Activated naive CD4-positive, alpha-beta T cell treated with anti-CD3 and anti-CD28 coated beads, Interleukin-2, amount 10 ng/mL, durations not matched to agents 7 days and 5 days (primary cell): ENCODE measurements around the gene BAAT.
A peak's percentile ranks its signal among the peaks of the same experiment; 100 is the strongest.
"Not testable (repeated sequence)": the region's sequence is repeated elsewhere in the genome, so short reads cannot be mapped to it uniquely, and the experiment has no call there.

Experiments used
- CTCF ChIA-PET: fragments of 350-600 bp; sonication (Branson Sonifier 250); formaldehyde crosslinking; loops from one replicate; lab custom pipeline; 2021; ENCODE audit warnings: antibody characterized with exemption; lab: Charles Lee
- DNase-seq: peaks from one replicate; pipeline ENCODE4 v3.0.0-alpha.2; 2020
- H3K27ac Mint-ChIP-seq: one replicate; pipeline ENCODE4 v1.8.0; 2021; ENCODE audit warnings: mild to moderate bottlenecking, moderate library complexity, mixed read lengths
- H3K27me3 Mint-ChIP-seq: one replicate; pipeline ENCODE4 v1.8.0; 2021; ENCODE audit warnings: mild to moderate bottlenecking, mixed read lengths
- H3K36me3 Mint-ChIP-seq: one replicate; pipeline ENCODE4 v1.8.0; 2021; ENCODE audit warnings: mixed read lengths
- H3K4me1 Mint-ChIP-seq: one replicate; pipeline ENCODE4 v1.8.0; 2021; ENCODE audit warnings: mixed read lengths
- H3K4me3 Mint-ChIP-seq: one replicate; pipeline ENCODE4 v1.8.0; 2021; ENCODE audit warnings: mild to moderate bottlenecking, moderate library complexity, mixed read lengths
- H3K9me3 Mint-ChIP-seq: one replicate; pipeline ENCODE4 v1.8.0; 2021; ENCODE audit warnings: mixed read lengths

The BAAT gene

DNA sequence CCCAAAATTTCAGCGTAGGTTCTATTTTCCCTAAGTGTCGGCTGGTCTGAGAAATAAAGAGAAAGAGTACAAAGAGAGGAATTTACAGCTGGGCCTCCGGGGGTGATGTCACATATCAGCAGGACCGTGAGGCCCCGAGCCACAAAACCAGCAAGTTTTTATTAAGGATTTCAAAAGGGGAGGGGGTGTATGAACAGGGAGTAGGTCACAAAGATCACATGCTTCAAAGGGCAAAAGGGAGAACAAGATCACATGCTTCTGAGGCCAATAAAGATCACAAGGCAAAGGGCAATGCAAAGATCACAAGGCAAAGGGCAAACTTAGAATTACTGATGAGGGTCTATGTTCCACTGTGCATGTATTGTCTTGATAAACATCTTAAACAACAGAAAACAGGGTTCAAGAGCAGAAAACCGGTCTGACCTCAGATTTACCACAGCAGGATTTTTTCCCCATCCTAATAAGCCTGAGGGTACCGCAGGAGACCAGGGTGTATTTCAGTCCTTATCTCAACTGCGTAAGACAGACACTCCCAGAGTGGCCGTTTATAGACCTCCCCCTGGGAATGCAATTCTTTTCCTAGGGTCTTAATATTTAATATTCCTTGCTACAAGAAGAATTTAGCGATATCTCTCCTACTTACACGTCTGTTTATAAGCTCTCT, at the start of gene BAAT:
Gene BAAT (minus strand): TSS at position 134 of the 664 bp plus-strand sequence. CDS start 13,602 bp downstream, outside the sequence.
- peaks cover 25% of the 10 kb centered on the region for H3K36me3 Mint-ChIP-seq
- H3K27ac Mint-ChIP-seq, H3K4me3 Mint-ChIP-seq, H3K27me3 Mint-ChIP-seq, H3K4me1 Mint-ChIP-seq, CTCF ChIA-PET, DNase-seq: not testable (repeated sequence)
- peaks cover 13% of the 10 kb centered on the region for H3K9me3 Mint-ChIP-seq

DNA sequence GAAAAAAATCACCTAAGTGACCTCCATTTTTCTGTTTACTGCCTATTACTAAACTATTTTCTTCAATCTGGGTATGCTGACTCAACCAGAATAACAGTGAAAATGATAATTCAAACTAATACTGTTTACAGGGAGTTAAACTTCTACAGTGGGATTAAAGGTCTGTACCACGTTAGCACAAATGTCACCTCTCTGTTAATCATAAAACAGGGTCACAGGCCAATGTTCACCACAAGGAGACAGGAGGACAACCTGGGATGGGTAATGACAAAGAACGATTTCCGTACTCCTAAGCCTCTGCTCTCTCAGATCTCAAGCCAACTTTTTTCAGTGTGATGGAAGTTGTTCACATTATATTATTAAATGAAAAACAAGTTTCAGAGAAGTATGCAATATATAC, 48.4 kb upstream of the BAAT start:
- H3K27ac Mint-ChIP-seq: no peak overlapping the region
- no peaks in the 10 kb centered on the region for H3K9me3 Mint-ChIP-seq
- no peaks in the 10 kb centered on the region for H3K4me1 Mint-ChIP-seq
- DNase-seq: no peak
- CTCF ChIA-PET: no interaction called here
- H3K27me3 Mint-ChIP-seq: peaks cover 17% of the 10 kb centered on the region
- no peaks in the 10 kb centered on the region for H3K36me3 Mint-ChIP-seq
- no peak overlapping the region for H3K4me3 Mint-ChIP-seq

DNA sequence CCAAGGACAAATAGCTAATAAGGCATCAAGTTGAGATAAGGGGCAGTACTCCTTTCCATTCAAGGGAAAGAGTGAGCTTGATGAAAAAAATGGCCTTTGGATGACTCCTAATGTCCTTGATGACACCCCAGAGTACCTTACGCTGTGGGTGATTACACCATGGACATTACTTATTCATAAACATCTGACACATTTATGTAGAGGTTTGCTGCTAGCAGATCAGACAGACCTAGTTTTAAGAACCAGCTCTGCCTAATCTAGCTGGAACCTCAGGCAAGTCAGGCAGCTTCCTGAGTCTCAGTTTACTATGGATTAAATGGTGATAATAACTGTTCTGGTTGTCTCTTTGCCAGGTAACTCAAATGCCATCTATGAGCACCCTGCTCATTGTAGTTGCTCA, 47.9 kb upstream of the BAAT start:
- Mint-ChIP-seq H3K4me1 (no peaks in the 10 kb centered on the region), H3K9me3 (no peaks in the 10 kb centered on the region), H3K27me3 (peaks cover 15% of the 10 kb centered on the region), H3K36me3 (no peaks in the 10 kb centered on the region), H3K27ac (no peak overlapping the region), H3K4me3 (no peak overlapping the region)
- no peak for DNase-seq
- CTCF ChIA-PET: no interaction called here

DNA sequence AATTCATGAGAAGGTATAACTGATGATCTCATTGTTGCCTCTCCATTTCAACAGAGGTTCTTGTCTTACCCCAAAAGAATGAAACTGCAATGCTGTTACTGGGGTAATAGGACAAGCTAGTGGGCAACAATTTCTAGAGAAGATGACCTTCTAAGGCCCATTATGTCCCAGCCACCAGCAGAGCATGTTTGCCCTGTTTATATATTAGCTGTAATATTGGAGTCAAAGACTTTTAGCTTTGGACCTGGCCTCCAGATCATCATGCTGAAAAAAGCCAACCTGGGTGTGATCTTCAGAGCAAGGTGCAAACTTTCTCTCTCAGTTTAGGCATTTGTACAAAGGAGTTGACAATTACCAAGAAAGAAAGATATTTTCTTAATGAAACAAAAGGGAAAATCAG, 47.4 kb upstream of the BAAT start:
- Mint-ChIP-seq H3K27me3 (peaks cover 14% of the 10 kb centered on the region), H3K9me3 (no peaks in the 10 kb centered on the region), H3K36me3 (no peaks in the 10 kb centered on the region), H3K4me1 (no peaks in the 10 kb centered on the region), H3K27ac (no peak overlapping the region), H3K4me3 (no peak overlapping the region)
- CTCF ChIA-PET: no interaction called here
- no peak for DNase-seq

DNA sequence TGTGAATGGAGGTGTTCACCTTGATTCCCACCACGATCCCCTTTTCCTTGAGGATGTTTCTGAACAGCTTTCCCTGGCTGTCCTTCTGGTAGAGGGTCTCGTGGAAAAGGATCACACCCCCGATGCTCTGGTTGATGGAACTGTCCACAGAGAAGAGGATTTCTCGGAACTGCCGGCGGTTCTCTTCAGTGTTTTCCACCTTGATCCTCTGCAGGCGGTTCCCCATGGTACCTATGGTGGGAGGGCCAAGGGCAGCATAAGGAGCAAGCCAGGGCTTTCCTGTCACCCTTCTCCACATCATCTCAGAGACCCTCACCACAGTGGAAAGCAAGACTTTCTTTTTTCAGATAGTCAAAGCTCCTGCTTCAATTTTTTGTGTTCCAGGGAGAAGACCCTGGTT, 44.9 kb upstream of the BAAT start:
- CTCF ChIA-PET: no interaction called here
- Mint-ChIP-seq H3K27me3 (peaks cover 14% of the 10 kb centered on the region), H3K36me3 (no peaks in the 10 kb centered on the region), H3K4me3 (no peak overlapping the region), H3K27ac (no peak overlapping the region), H3K9me3 (no peaks in the 10 kb centered on the region), H3K4me1 (no peaks in the 10 kb centered on the region)
- no peak for DNase-seq

DNA sequence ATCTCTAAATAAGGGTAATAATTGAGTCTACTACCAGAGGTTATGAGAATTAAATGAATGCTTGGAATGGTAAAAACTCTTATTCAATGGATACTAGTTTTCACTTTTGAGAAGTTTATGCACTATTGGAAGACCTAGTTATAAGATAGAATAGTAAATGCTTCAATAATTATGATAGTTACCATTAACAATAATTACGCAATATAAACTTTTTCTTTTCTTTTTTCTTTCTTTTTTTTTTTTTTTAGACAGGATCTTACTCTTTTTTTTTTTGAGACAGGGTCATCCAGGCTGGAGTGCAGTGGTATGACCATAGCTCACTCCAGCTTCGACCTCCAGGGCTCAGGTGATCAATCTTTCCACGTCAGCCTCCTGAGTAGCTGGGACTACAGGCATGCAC, 44.1 kb upstream of the BAAT start:
- Mint-ChIP-seq H3K4me1 (no peaks in the 10 kb centered on the region), H3K4me3 (no peak overlapping the region)
- CTCF ChIA-PET: no interaction called here

DNA sequence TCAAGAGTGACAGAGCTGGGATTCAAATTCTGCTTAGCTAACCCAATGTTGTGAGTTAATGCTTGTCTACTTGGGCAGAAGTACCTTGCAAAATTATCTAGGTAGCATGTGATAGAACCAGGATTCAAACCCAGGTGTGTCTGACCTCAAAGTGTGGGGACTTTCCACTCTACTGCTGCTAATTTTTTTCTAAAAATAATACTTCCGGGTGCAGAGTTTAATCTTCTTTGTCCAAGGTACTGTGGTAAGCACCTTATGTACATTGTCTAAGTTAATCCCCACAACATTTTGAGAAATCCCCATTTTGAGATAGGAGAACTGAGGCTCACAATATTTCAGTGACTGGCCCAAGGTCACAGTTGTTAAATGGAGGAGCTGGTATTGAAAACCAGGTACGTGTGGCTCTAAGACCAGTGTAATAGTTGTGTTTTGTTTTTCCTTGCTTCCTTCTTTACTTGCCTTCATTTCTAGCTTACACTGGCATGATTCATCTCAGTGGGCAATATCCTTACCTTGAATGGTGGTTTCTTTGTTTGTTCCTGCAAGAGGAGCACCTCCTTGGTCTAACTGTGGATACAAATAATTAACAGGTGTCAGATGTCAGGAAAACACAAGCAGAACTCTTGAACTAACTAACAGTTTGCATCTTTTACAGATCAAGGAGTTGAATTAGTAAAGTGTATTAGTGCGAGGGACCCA, 43.3 kb upstream of the BAAT start:
- no peaks in the 10 kb centered on the region for H3K4me1 Mint-ChIP-seq
- H3K36me3 Mint-ChIP-seq: no peaks in the 10 kb centered on the region
- H3K4me3 Mint-ChIP-seq: no peak overlapping the region
- no peak for DNase-seq
- H3K27ac Mint-ChIP-seq: no peak overlapping the region
- H3K27me3 Mint-ChIP-seq: peaks cover 8% of the 10 kb centered on the region
- peaks cover 2% of the 10 kb centered on the region for H3K9me3 Mint-ChIP-seq
- CTCF ChIA-PET: no interaction called here

More for the DNA sequence above, 44.1 kb upstream of the BAAT start:
- no peaks in the 10 kb centered on the region for H3K36me3 Mint-ChIP-seq
- no peak overlapping the region for H3K27ac Mint-ChIP-seq
- H3K27me3 Mint-ChIP-seq: peaks cover 12% of the 10 kb centered on the region
- peaks cover 2% of the 10 kb centered on the region for H3K9me3 Mint-ChIP-seq
- no peak for DNase-seq

DNA sequence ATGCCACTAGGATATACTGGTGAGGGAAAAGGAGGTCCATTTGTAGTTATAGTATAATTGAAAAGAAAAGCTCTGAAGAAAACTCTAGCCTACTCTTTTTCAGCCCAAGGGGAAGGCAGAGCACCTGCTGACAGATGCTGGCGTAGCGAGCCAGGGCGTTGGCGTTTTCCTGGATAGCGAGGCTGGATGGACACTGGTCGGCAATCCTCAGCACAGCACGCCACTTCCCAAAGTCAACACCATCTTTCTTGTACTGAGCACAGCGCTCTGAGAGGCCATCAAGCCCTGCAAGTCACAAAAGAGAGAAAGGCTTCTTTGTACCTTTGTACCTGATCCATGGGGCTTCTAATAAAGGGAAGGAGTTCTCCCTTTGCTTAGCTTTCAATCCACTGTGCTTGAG, 42.6 kb upstream of the BAAT start:
- Mint-ChIP-seq H3K36me3 (no peaks in the 10 kb centered on the region), H3K4me3 (no peak overlapping the region), H3K4me1 (no peaks in the 10 kb centered on the region), H3K27ac (no peak overlapping the region), H3K9me3 (peaks cover 2% of the 10 kb centered on the region), H3K27me3 (peaks cover 8% of the 10 kb centered on the region)
- no peak for DNase-seq
- CTCF ChIA-PET: no interaction called here

DNA sequence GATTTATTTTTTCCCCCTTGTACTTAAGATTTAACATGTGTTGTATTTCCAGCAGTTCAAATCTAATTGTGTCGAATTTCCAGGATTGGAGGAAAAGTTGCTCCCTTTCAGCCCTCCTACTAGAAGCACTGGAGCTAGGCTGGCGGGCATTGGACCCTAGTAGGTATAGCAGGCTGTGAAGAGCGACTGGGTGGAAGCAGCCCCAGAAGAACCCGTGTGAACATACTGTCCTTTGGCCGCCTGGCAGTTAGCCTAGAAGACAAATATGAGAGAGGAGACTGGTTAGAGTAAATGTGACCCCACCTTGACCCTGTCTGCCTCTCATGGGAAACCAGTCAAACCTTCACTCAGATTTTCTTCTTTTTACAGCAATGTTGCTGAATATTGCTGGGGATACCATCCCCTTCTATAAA, 36.9 kb upstream of the BAAT start:
- Mint-ChIP-seq H3K4me1 (no peaks in the 10 kb centered on the region), H3K27me3 (no peaks in the 10 kb centered on the region), H3K4me3 (no peak overlapping the region), H3K36me3 (no peaks in the 10 kb centered on the region), H3K9me3 (peaks cover 11% of the 10 kb centered on the region), H3K27ac (no peak overlapping the region)
- CTCF ChIA-PET: no interaction called here
- DNase-seq: no peak

DNA sequence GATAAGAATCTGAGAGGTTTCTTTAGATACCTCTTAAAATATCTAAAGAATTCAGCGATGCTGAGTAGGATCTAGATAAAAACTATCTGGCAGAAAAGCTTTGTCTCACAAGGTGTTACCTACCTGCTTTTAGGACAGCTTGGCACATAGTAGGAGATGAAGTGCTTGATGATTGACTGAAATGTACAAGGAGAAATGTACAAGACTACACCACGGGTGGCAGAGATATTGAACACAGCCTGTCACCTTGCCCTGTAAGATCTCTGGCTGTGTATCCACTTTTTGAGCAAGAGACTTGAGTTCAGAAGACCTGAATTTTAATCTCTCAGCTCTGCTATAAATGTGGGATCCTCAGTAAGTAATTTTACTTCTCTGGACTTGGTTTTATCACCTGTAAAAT, 35.1 kb upstream of the BAAT start:
- H3K27me3 Mint-ChIP-seq: no peaks in the 10 kb centered on the region

DNA sequence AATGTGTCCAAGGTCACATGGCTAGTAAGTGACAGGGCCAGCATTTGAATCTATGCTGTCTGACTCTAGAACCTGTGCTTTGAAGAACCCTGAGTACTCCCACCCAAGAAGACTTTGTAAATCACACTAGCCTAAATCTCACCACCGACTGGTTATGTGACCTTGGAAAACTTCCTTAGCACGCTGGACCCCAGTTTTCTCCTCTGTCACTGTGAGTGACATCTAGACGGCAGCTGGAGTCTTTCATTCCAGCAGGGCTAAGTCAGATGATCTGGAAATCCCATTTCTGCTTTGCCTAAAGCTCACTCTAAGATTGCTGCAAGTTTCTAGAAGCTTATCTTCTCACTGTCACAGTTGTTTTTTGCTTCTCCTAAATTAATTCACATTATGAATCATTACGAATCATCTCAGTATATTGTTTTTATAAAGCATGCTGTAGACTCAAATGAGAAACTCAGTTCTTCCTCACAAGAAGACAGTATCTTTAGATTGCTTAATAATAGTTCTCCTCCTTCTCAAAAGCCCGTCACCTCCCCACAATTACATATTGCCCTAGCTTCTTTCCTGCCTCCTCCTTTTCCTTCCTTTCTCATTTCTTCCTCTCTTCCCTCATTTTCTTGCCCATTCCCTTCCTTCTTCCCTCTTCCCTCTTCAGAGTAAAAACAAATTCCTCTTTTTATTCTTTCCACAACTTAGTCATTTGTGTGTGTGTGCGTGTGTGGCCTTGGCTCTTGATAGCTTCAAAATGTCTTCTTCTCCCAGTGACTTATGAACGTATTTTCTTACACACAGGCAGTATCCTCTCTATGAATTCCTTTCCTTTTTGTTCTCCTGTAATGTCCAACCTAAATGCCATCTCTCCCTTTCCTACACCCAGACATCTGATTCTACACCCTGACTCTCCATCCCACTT, 34.0 kb upstream of the BAAT start:
- H3K27ac Mint-ChIP-seq: no peak overlapping the region
- H3K36me3 Mint-ChIP-seq: no peaks in the 10 kb centered on the region
- H3K4me3 Mint-ChIP-seq: no peak overlapping the region
- no peaks in the 10 kb centered on the region for H3K27me3 Mint-ChIP-seq
- H3K9me3 Mint-ChIP-seq: peaks cover 20% of the 10 kb centered on the region
- DNase-seq: no peak
- CTCF ChIA-PET: no interaction called here
- H3K4me1 Mint-ChIP-seq: no peaks in the 10 kb centered on the region

More for the DNA sequence above, 35.1 kb upstream of the BAAT start:
- Mint-ChIP-seq H3K9me3 (peaks cover 18% of the 10 kb centered on the region), H3K4me3 (no peak overlapping the region), H3K36me3 (no peaks in the 10 kb centered on the region), H3K27ac (no peak overlapping the region), H3K4me1 (no peaks in the 10 kb centered on the region)
- CTCF ChIA-PET: interaction anchor here (1.4 kb wide), 1 partner anchor 39 kb away, joined by 4 read pairs; no protein-coding TSS in a partner anchor
- no peak for DNase-seq

DNA sequence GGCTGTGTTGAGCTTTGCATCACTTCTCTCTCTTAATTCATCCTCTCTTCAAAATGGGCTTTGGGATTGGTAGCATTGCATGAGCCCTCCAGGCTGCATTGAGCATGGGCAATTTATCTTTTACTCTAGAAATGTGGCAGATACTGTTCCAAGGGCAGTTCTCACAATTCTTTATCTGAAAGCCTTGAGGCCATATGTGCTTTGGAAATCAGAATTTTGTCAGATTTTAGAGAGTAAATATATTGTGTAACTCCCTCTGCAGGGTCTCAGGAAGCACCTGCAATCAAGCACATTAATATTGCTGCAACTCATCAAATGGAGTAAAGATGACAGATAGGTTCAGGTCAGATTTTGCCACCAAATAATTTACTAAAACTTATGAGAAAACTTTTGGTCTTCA, 33.2 kb upstream of the BAAT start:
- DNase-seq: no peak
- H3K27ac Mint-ChIP-seq: no peak overlapping the region
- H3K4me3 Mint-ChIP-seq: no peak overlapping the region
- no peaks in the 10 kb centered on the region for H3K27me3 Mint-ChIP-seq
- CTCF ChIA-PET: no interaction called here
- H3K9me3 Mint-ChIP-seq: peaks cover 27% of the 10 kb centered on the region
- peaks cover 3% of the 10 kb centered on the region for H3K36me3 Mint-ChIP-seq
- no peaks in the 10 kb centered on the region for H3K4me1 Mint-ChIP-seq

DNA sequence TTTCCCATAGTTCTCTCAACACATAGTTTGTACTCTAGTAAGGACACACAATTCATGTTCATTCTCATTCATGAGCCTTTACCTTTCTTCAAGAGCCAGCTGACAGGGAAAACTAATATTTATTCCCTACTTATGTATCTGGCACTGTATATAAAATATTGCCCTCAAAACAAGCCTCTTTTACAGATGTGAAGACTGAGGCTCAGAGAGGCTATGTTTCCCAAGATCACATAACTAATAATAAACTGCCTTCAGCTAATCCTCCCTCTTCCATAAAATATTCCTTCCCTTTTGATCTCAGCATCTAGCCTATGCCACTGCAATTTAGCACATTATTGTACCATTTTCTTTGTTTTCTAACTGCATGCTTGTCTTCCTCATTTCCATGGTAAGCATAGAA, 32.6 kb upstream of the BAAT start:
- peak overlapping the region; percentile 9 for H3K27ac Mint-ChIP-seq
- H3K9me3 Mint-ChIP-seq: peaks cover 32% of the 10 kb centered on the region
- H3K27me3 Mint-ChIP-seq: no peaks in the 10 kb centered on the region
- no peak overlapping the region for H3K4me3 Mint-ChIP-seq
- DNase-seq: no peak
- CTCF ChIA-PET: no interaction called here
- H3K36me3 Mint-ChIP-seq: peaks cover 3% of the 10 kb centered on the region
- H3K4me1 Mint-ChIP-seq: no peaks in the 10 kb centered on the region

DNA sequence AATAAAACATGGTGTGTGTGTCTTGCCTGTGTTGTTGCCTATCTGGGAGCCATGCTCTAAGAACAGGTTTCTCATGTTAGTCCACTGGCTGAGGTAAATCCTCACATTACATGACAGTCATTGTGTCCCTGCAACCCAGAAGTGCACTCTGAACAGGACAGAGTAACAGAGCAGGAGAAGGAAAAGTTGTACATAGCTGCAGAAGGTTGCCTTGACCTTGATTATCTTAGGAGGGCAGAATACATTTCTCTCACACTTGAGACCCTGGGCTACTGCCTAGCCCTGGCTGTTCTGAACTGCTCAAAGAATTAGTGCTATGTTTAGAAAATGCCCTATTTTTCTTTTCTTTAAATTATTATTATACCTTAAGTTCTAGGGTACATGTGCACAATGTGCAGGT, 30.8 kb upstream of the BAAT start:
- peaks cover 5% of the 10 kb centered on the region for H3K36me3 Mint-ChIP-seq
- CTCF ChIA-PET: no interaction called here
- no peak overlapping the region for H3K27ac Mint-ChIP-seq
- H3K4me1 Mint-ChIP-seq: no peaks in the 10 kb centered on the region
- no peak overlapping the region for H3K4me3 Mint-ChIP-seq
- no peak for DNase-seq
- H3K27me3 Mint-ChIP-seq: no peaks in the 10 kb centered on the region
- H3K9me3 Mint-ChIP-seq: peaks cover 45% of the 10 kb centered on the region
